GM18867 (cell line): ENCODE measurements around the gene NHLRC4.
"Not testable (repeated sequence)": the region's sequence is repeated elsewhere in the genome, so short reads cannot be mapped to it uniquely, and the experiment has no call there.

ENCODE experiments used
- ATAC-seq: cut with Tn5 transposase; IDR thresholded peaks from one replicate; pipeline ENCODE4 v1.9.1; 2021; ENCODE audit warnings: mild to moderate bottlenecking, moderate library complexity; ENCODE audit not compliant: unreplicated experiment

Gene NHLRC4

DNA sequence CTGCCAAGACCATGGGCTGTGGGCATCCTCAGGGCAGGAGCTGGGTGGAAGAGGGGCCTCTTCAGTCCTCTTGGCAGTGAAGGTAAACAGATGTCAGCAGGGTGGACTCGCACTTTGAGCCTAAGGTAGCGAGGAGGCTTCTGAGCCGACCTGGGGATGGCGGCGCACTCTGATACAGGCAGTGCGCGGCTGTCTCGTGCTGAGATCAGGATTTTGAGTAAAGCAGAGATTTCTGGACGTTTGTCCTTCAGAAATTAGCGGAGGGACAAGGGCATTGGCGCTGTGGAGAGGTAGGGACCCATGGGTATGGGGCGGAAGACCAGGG lies 29.9 kb downstream of the NHLRC4 start:
- no peak for ATAC-seq

DNA sequence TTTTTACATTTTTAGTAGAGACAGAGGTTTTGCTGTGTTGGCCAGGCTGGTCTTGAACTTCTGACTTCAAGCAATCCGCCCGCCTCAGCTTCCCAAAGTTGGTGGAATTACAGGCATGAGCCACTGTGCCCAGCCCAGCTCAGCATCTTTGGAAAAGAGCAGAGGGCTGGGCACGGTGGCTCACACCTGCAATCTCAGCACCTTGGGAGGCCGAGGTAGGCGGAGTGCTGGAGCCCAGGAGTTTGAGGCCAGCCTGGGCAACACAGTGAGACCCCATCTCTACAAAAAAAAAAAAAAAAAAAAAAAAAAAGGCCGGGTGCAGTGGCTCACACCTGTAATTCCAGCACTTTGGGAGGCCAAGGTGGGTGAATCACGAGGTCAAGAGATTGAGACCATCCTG lies 30.9 kb downstream of the NHLRC4 start:
- ATAC-seq: not testable (repeated sequence)

DNA sequence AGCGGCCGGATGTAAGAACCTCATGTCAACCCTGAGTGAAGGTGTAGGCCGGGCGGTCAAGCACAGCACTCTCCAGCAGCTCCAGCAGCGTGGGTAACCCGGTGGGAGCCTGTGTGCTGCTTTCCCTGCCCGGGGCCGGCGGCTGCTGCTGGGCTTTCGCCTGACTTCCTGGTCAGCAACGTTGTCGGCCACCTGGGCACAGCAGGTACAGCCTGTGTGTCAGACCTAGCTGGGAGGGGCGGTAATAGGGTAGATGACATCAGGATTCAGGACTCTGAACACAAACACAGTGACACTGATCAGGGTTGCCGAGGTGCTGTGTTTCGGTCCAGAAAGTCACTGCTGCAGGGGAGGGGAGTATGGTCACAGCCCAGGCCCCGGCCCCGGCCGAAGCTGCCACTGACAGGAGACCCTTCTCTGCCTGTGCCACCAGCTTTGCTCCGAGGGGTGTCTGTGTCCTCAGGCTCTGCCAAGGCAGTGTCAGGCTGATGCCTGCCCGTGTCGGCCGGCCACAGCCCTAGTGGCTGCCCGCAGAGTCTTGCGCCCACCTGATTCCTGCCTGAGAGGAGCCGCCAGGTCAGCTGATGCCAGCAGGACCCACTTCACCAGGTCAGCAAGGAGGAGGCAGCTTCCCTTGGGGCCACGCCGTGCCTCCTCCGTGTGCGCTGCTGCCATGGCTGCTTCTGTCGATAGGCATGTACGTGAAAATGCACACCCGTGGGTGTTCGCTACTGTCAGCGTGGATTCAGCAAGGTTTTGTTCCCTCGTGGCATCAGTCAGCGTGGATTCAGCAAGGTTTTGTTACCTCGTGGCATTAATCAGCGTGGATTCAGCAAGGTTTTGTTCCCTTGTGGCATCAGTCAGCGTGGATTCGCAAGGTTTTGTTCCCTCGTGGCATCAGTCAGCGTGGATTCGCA lies 32.3 kb downstream of the NHLRC4 start:
- no peak for ATAC-seq

DNA sequence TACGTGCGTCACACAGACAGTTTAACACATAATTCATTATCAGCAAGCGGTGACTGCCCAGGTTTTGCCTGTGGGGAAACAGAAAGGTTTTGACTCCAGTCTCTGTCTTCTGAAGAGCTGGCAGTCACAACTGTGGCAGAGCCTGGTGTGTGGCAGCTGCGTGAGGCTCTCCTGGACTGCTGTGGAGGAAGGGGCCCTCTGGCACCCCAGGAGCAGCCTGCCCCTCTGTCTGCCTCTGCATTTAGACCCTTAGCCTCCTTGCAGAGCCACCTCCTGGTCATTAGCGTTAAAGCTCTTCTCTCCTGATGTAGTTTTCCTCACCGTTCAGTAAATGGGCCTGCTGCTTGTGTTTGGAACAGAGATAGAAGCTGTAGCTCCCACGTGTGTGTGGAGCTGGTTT lies 34.0 kb downstream of the NHLRC4 start:
- no peak for ATAC-seq

DNA sequence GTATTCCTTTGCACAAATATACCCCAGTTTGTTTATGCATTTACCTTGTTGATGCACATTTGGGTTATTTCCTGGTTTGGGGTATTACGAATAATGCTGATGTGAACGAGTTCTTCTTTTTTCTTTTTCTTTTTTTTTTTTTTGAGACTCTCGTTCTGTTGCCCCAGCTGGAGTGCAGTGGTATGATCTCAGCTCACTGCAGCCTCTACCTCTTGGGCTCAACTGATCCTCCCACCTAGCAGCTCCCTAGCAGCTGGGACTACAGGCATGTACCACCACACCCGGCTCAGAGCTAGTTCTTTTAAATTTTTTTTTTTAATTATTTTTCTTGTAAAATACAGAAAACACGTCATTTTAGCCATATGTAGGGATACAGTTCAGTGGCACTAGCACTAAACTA lies 37.1 kb downstream of the NHLRC4 start:
- no peak for ATAC-seq

DNA sequence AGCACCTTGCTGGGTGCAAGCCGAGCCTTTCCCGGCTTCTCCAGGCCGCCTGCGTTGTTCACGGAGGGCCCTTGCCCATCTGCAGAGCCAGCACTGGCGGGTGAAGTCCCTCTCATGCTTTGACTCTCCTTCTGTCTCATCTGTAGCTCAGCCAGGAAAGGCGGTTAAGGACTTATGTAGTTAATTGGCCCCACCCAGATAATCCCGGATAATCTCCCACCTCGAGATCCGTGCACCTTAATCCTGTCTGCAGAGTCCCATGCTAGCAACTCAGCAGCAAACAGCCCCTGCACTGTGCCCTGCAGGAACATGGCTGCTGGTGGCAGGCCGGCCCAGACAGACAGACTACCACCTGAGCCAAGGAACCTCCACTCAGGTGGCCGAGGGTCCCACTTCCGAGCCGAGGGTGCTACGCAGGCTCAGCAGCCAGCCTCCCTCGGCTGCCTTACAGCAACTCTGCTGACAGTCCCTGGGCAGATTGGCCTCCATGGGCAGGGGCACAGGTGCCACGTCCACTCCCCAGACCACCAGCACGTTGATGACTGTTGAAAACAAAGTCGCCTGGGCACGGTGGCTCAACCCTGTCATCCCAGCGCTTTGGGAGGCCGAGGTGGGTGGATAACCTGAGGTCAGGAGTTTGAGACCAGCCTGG lies 40.0 kb downstream of the NHLRC4 start:
- ATAC-seq: no peak

DNA sequence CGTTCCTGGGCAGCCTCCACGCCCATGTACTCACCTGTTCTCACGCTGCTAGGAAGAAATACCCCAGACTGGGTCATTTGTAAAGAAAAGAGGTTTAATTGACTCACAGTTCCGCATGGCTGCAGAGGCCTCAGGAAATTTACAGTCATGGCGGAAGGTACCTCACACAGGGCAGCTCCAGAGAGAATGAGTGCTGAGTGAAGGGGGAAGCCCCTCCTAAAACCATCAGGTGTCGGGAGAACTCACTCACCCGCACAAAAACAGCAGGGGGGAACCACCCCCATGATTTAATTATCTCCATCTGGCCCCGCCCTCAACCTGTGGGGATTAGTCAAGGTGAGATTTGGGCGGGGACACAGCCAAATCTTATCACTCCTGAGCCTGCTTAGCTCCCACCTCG lies 41.2 kb downstream of the NHLRC4 start:
- ATAC-seq: no peak

DNA sequence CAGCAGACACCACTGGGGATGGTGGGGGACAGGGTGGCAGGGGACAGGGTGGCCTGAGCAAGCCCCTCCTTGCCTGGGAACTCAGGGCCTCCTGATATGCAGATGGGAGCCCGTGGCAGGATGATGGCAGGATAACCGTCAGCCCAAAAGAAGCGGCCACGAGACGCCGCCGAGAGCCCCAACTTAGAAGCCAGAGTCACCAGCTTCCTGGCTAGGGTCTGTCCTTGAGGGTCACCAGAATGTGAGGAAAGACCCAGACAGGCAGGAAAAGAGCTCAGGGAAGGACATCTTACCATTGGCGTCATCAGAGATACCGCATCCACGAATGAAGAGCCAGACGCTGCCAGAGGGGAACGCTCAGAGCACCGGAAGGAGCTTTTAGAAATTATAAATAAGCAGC lies 42.5 kb downstream of the NHLRC4 start:
- ATAC-seq: no peak

DNA sequence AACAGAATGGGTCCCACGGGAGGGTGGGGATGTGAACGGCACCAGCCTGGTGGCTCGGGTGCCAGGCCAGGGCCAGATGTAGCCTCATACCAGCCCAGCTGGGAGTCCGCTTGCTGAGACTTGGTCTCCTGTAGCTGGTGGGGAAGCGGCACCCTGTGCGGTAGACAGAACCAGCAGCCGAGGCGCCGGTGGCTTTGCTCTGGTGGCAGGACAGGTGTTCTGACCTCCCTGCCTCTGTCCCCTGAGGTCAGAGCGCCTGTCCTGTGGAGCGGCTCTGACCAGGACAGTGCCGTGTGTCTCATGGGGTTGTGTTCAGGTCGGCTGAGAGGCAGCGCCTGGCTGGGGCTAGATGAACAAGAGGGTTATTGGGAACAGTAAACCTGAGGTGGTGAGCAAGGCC lies 43.2 kb downstream of the NHLRC4 start:
- no peak for ATAC-seq

DNA sequence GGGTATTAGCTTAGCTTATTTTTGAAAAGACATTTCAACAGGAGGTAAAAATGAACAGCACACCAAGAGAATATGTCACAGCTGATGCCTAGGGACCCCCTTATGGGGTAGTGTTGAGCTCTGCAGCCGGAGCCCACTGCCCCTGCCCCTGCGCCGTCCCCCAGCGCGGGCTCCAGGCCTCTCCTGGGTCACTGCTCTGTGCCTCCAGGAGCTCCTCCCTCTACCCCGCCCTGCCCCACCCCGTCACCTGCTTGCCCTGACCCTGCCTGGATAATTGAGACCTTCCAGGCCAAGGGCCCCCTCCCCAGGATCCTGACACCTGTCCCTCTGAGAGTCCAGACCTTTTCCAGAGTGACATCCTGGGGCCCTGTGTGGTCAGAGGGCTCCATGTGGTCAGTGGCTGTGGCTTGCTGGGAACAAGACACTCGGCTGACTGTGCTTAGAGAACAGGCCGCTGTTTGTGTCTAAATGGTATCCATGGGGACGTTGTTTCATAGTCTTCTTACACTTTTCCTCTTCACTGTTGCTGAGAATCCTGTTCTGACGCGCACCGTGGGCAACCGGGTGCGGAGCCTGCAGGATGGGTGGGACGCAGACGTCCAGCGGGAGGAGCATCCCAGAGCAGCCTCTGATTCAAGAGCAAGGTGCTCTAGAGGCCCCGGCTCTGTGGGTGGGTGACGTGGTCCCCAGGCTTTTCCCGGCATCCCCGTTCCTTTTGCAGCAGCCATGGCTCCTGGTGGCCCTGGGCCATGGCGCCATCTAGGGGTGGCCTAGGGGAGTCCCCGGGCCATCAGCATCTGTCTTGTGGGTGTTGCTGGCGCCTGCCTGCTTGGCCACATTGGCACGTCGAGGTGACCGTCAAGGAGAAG lies 43.9 kb downstream of the NHLRC4 start:
- no peak for ATAC-seq

DNA sequence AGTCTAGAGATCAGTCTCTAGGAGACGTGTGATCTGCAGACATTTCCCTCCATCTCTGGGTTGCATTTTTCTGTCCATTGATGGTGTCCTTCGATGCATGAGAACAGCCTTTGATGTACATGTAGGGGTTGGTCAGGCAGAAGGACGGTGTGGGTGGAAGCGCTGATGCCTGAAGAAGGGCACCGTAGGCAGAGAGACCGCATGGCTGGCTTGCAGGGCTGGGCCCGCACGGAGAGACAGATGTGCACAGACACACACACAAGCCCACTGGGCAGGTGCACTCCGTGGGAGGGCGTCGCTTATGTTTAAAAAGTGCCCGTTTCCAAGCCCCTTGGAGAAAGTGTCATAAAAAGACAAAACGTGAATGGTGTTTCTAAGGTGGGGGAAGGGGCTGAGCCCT lies 48.3 kb downstream of the NHLRC4 start:
- ATAC-seq: no peak

DNA sequence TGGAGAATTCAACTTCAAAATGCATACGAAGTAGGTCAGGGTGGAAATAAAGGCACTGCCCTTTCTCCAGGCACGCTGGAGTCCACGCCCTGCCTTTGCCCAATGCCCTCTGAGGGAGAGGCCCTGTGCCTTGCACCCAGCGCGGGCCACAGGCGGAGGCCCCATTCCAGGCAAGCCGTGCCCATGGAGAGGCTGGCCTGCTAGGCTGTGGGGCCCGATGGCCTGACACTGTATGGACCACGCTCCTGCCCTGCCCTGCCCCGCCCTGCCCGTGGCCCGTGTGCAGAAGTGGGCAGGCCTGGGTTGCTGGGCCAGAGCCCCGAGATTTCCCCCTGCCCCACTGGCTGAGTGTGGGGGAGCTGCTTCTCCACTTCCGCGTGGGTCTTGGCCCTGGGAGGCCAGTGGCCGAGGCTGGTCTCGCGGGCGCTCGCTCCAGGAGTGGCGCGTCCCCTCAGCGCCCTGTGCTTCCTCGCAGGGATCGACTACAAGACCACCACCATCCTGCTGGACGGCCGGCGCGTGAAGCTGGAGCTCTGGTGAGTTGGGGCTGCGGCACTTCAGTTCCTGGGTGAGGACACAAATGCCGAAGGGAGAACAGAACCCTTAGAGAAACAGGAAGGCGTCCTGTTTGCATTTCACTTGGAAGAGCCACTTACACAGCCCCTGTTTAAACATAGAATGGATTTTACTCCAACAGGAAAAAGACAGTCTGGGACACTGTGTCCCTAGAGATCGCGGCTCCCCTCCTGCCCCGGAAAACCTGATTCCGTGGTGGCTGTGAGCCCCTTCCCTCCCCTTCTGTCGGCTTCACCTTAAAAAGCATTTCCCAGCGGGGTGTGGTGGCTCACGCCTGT lies 50.2 kb downstream of the NHLRC4 start:
- no peak for ATAC-seq

DNA sequence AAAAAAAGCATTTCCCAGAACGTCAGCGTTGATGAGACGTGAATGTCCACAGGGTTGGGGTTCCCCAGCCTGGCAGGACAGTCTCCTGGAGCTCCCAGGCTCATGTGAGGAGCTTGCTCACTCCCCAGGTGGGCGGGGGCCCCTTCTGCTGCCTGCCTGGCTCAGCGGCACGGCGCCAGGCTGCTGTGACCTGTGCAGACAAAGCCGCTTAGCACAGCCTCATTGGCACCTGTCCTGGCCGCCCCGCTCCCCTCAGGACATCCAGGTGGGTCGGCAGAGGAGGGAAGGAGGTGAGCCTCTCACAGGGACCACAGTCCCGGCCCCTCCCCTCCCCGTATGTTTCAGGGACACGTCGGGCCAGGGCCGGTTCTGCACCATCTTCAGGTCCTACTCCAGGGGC lies 51.0 kb downstream of the NHLRC4 start:
- ATAC-seq: no peak
